GM12875 (cell line): ENCODE data around the gene ST14.

Source experiments
- H3K4me3 ChIP-seq: one replicate; pipeline ENCODE4 v1.5.1; 2011; ENCODE audit warnings: low read depth, low read length, control low read depth
- CTCF ChIP-seq: IDR thresholded peaks from 2 replicates; pipeline ENCODE4 v1.5.1; 2011; ENCODE audit warnings: low read depth, mild to moderate bottlenecking, control low read depth, inconsistent platforms, low read length, moderate library complexity, borderline replicate concordance; ENCODE audit not compliant: insufficient read depth

Gene ST14

GRCh38 chr11:130125638-130126037 is 33.9 kb upstream of the ST14 start:
- no peak for TF ChIP-seq CTCF

GRCh38 chr11:130126516-130126915 is 33.1 kb upstream of the ST14 start:
- no peak for TF ChIP-seq CTCF
- H3K4me3 ChIP-seq: no peak overlapping the region

More at GRCh38 chr11:130125638-130126037, 33.9 kb upstream of the ST14 start:
- no peak overlapping the region for H3K4me3 ChIP-seq

GRCh38 chr11:130127509-130127908 is 32.1 kb upstream of the ST14 start:
- H3K4me3 ChIP-seq: no peak overlapping the region
- TF ChIP-seq CTCF: no peak

GRCh38 chr11:130128626-130129025 is 31.0 kb upstream of the ST14 start:
- no peak for TF ChIP-seq CTCF
- H3K4me3 ChIP-seq: no peak overlapping the region

GRCh38 chr11:130129922-130130321 is 29.7 kb upstream of the ST14 start:
- H3K4me3 ChIP-seq: no peak overlapping the region
- TF ChIP-seq CTCF: no peak

- TF ChIP-seq CTCF: peak; percentile 68
Measured at GRCh38 chr11:130131961-130132850, 27.4 kb upstream of the ST14 start.

GRCh38 chr11:130133716-130134115 is 25.9 kb upstream of the ST14 start:
- no peak overlapping the region for H3K4me3 ChIP-seq
- TF ChIP-seq CTCF: no peak

More at GRCh38 chr11:130131961-130132850, 27.4 kb upstream of the ST14 start:
- no peak overlapping the region for H3K4me3 ChIP-seq
